Cardiac muscle cell (in vitro differentiated cells and primary cell): ENCODE results near the gene PID1. TPM values are rescaled to one million over a fixed set of nuclear protein-coding genes. Genes with fewer than 3 reads are reported as not detected.

Source experiments
- DNase-seq, 2 donors: peaks; one replicate each; pipeline versions ENCODE4 v3.0.0 to v3.0.0-alpha.2; 2010 to 2017; ENCODE audit warnings: low read depth in 1 of 2, low spot score in 1 of 2
- H3K27ac ChIP-seq: fragments of 200-600 bp; sonication (generic); 2 replicates; pipeline ENCODE4 v1.5.1; 2016
- H3K27me3 ChIP-seq: fragments of 200-600 bp; sonication (generic); 2 replicates; pipeline ENCODE4 v1.6.0; 2016; ENCODE audit warnings: control low read depth
- H3K36me3 ChIP-seq: fragments of 200-600 bp; sonication (generic); 2 replicates; pipeline ENCODE4 v1.5.1; 2016; ENCODE audit warnings: control low read depth
- H3K4me1 ChIP-seq: fragments of 200-600 bp; sonication (generic); 2 replicates; pipeline ENCODE4 v1.8.1; 2017; ENCODE audit warnings: low read depth, mild to moderate bottlenecking, mixed run types
- H3K4me3 ChIP-seq: fragments of 200-600 bp; sonication (generic); 2 replicates; pipeline ENCODE4 v1.5.1; 2016; ENCODE audit warnings: mild to moderate bottlenecking
- H3K9me3 ChIP-seq: fragments of 200-600 bp; sonication (generic); 2 replicates; pipeline ENCODE4 v1.5.1; 2017; ENCODE audit warnings: low read depth, mild to moderate bottlenecking, control low read depth
- CTCF ChIP-seq: IDR thresholded peaks from 2 replicates; pipeline ENCODE4 v1.5.1; 2012; ENCODE audit warnings: low read depth, mild to moderate bottlenecking, low read length
- polyA plus RNA-seq: library from polyadenylated mRNA; unstranded; fragments of >200 nt; fragmentation: Nextera tagmentation; extraction: Ambion mirVana; gene quantifications from 2 replicates; pipeline ENCODE4 v1.2.1, GENCODE V29; 2016
- total RNA-seq: library from RNA; depleted of rRNA; stranded (reverse); fragments of >200 nt; gene quantifications from 2 replicates; pipeline ENCODE4 v1.2.3, GENCODE V29; 2016

The PID1 gene
- total and polyA plus RNA-seq, 2 experiments from 2014 or later: 0.42 to 0.43 TPM

- no peaks in the 10 kb centered on the region for H3K36me3 ChIP-seq
- TF ChIP-seq CTCF: no peak
- H3K27me3 ChIP-seq: no peaks in the 10 kb centered on the region
- no peak overlapping the region for H3K27ac ChIP-seq
- peaks cover 3% of the 10 kb centered on the region for H3K4me1 ChIP-seq
- H3K4me3 ChIP-seq: no peak overlapping the region
- no peaks in the 10 kb centered on the region for H3K9me3 ChIP-seq
- DNase-seq: no peak
Measured at GRCh38 chr2:229173825-229174359, 97.2 kb downstream of the PID1 start.

- H3K27ac ChIP-seq: no peak overlapping the region
- no peaks in the 10 kb centered on the region for H3K9me3 ChIP-seq
- no peak overlapping the region for H3K4me3 ChIP-seq
- H3K4me1 ChIP-seq: peaks cover 3% of the 10 kb centered on the region
- no peaks in the 10 kb centered on the region for H3K36me3 ChIP-seq
- DNase-seq: no peak
- no peak for TF ChIP-seq CTCF
- no peaks in the 10 kb centered on the region for H3K27me3 ChIP-seq
Measured at GRCh38 chr2:229170916-229171315, 100.2 kb downstream of the PID1 start.

GRCh38 chr2:229170171-229170570 lies 100.9 kb downstream of the PID1 start:
- Histone ChIP-seq H3K4me1 (peaks cover 3% of the 10 kb centered on the region), H3K9me3 (no peaks in the 10 kb centered on the region), H3K4me3 (no peak overlapping the region), H3K27me3 (no peaks in the 10 kb centered on the region), H3K27ac (no peak overlapping the region), H3K36me3 (no peaks in the 10 kb centered on the region)
- DNase-seq: peak in 1 of 2 donors; percentile 36
- no peak for TF ChIP-seq CTCF

GRCh38 chr2:229169751-229170150 lies 101.3 kb downstream of the PID1 start:
- no peaks in the 10 kb centered on the region for H3K36me3 ChIP-seq
- no peak for TF ChIP-seq CTCF
- no peak overlapping the region for H3K4me3 ChIP-seq
- no peaks in the 10 kb centered on the region for H3K9me3 ChIP-seq
- peak in 1 of 2 donors; percentile 48 for DNase-seq
- H3K27ac ChIP-seq: no peak overlapping the region
- peaks cover 3% of the 10 kb centered on the region for H3K4me1 ChIP-seq
- no peaks in the 10 kb centered on the region for H3K27me3 ChIP-seq

GRCh38 chr2:229164545-229165249 lies 106.4 kb downstream of the PID1 start:
- no peak for TF ChIP-seq CTCF
- peak in 1 of 2 donors; percentile 28 for DNase-seq
- H3K4me1 ChIP-seq: peaks cover 3% of the 10 kb centered on the region
- no peaks in the 10 kb centered on the region for H3K27me3 ChIP-seq
- no peak overlapping the region for H3K27ac ChIP-seq
- no peak overlapping the region for H3K4me3 ChIP-seq
- no peaks in the 10 kb centered on the region for H3K36me3 ChIP-seq
- no peaks in the 10 kb centered on the region for H3K9me3 ChIP-seq
